A549 (cell line): ENCODE measurements around the gene IFNAR2. TPM values are rescaled to one million over a fixed set of nuclear protein-coding genes. Genes with fewer than 3 reads are reported as not detected.

Experiments
- ATAC-seq, 2 experiments: fragments of 200-7000 bp in 1 of 2; fragments of >200 bp in 1 of 2; cut with Nextera tagmentation in 1 of 2; cut with Tn5 transposase in 1 of 2; 3 replicates each; pipeline versions ENCODE4 v1.8.0 to v1.9.1; 2018 to 2020; ENCODE audit warnings: mild to moderate bottlenecking in 1 of 2, moderate library complexity in 1 of 2
- CTCF ChIA-PET: fragments of 300-600 bp; sonication (Branson Sonifier 250); formaldehyde crosslinking; extraction: SDS; loops from one replicate; lab custom pipeline; 2021; ENCODE audit warnings: antibody characterized with exemption, inconsistent platforms; lab: Yijun Ruan, JAX
- POLR2A ChIA-PET: fragments of 350-600 bp; formaldehyde crosslinking; extraction: SDS; loops from one replicate; lab custom pipeline; 2021; ENCODE audit warnings: antibody characterized with exemption, inconsistent platforms; lab: Yijun Ruan, JAX
- DNase-seq, 2 experiments: peaks; one replicate each; pipeline versions ENCODE4 v3.0.0 to v3.0.0-alpha.2; 2011 to 2016; ENCODE audit warnings: low read depth in 1 of 2, low spot score in 1 of 2
- FAIRE-seq: peaks from 2 replicates; lab custom pipeline; 2011; peaks lifted over from hg19 to GRCh38; lab: Jason Lieb, UNC
- H3K27ac ChIP-seq, 2 experiments: fragments of >200 bp; sonication (Bioruptor Twin); formaldehyde crosslinking; 3 replicates each; pipeline ENCODE4 v1.5.1; 2016 to 2017
- H3K4me1 ChIP-seq: fragments of >200 bp; sonication (Bioruptor Twin); formaldehyde crosslinking; 3 replicates; pipeline ENCODE4 v1.6.1; 2016
- H3K4me2 ChIP-seq: fragments of >200 bp; sonication (Bioruptor Twin); formaldehyde crosslinking; 3 replicates; pipeline ENCODE4 v1.6.1; 2016
- H3K4me3 ChIP-seq: fragments of >200 bp; sonication (Bioruptor Twin); formaldehyde crosslinking; 3 replicates; pipeline ENCODE4 v1.5.1; 2016
- H3K9me3 ChIP-seq: fragments of >200 bp; sonication (Bioruptor Twin); formaldehyde crosslinking; 3 replicates; pipeline ENCODE4 v1.6.1; 2016
- CBX8 ChIP-seq: fragments of 200-600 bp; sonication (generic); IDR thresholded peaks from 2 replicates; pipeline ENCODE4 v1.6.1; 2016
- CEBPB ChIP-seq, 2 experiments: fragments of >200 bp in 1 of 2; sonication (Bioruptor Twin) in 1 of 2; formaldehyde crosslinking in 1 of 2; IDR thresholded peaks; 2 replicates each; pipeline ENCODE4 v1.6.1; 2012 to 2016
- CHD4 ChIP-seq: fragments of 200-600 bp; sonication (generic); IDR thresholded peaks from 2 replicates; pipeline ENCODE4 v1.6.1; 2016; ENCODE audit warnings: antibody characterized with exemption, mild to moderate bottlenecking, borderline replicate concordance
- EHF ChIP-seq: fragments of 250-450 bp; sonication (Bioruptor Pico); IDR thresholded peaks from 2 replicates; pipeline ENCODE4 v1.5.0; 2020; ENCODE audit warnings: mild to moderate bottlenecking
- EHMT2 ChIP-seq: fragments of 200-600 bp; sonication (generic); IDR thresholded peaks from 2 replicates; pipeline ENCODE4 v1.6.1; 2016; ENCODE audit warnings: antibody characterized with exemption, low read depth, mild to moderate bottlenecking, moderate library complexity
- ELK1 ChIP-seq: fragments of 150-350 bp; IDR thresholded peaks from 2 replicates; pipeline ENCODE4 v1.6.1; 2014; ENCODE audit warnings: low read depth, mild to moderate bottlenecking, low read length
- FOSB ChIP-seq: fragments of 250-450 bp; sonication (Bioruptor Pico); IDR thresholded peaks from 2 replicates; pipeline ENCODE4 v1.5.0; 2020; ENCODE audit warnings: mild to moderate bottlenecking, moderate library complexity
- FOSL2 ChIP-seq, 2 experiments: fragments of 450-650 bp in 1 of 2; fragments of >200 bp in 1 of 2; sonication (Bioruptor Twin) in 1 of 2; formaldehyde crosslinking; IDR thresholded peaks; 2 replicates each; pipeline versions ENCODE4 v1.5.0 to v1.6.1; 2016 to 2020; ENCODE audit warnings: mild to moderate bottlenecking in 1 of 2, moderate library complexity in 1 of 2
- GATA3 ChIP-seq: IDR thresholded peaks from 2 replicates; pipeline ENCODE4 v1.6.1; 2012; ENCODE audit warnings: borderline replicate concordance
- HDAC2 ChIP-seq: fragments of 200-600 bp; sonication (generic); IDR thresholded peaks from 2 replicates; pipeline ENCODE4 v1.6.1; 2016
- HOXB13 ChIP-seq: fragments of 250-450 bp; sonication (Bioruptor Pico); IDR thresholded peaks from 2 replicates; pipeline ENCODE4 v1.5.0; 2020; ENCODE audit warnings: low read depth, mild to moderate bottlenecking, moderate library complexity
- JUNB ChIP-seq: fragments of >200 bp; sonication (Bioruptor Twin); formaldehyde crosslinking; IDR thresholded peaks from 2 replicates; pipeline ENCODE4 v1.6.1; 2016
- KDM5A ChIP-seq: fragments of 200-600 bp; sonication (generic); IDR thresholded peaks from 2 replicates; pipeline ENCODE4 v1.6.1; 2016; ENCODE audit warnings: antibody characterized with exemption, mild to moderate bottlenecking
- MAX ChIP-seq: IDR thresholded peaks from 2 replicates; pipeline ENCODE4 v1.6.1; 2012
- MAZ ChIP-seq: fragments of 150-350 bp; IDR thresholded peaks from 2 replicates; pipeline ENCODE4 v1.6.1; 2014; ENCODE audit warnings: antibody characterized with exemption, low read depth, low read length, borderline replicate concordance
- NFE2L2 ChIP-seq: fragments of 150-350 bp; conservative IDR thresholded peaks from 2 replicates; pipeline ENCODE4 v1.6.1; 2014; ENCODE audit warnings: low read length
- NPAS2 ChIP-seq: fragments of 250-450 bp; sonication (Bioruptor Pico); IDR thresholded peaks from 2 replicates; pipeline ENCODE4 v1.8.0; 2022; ENCODE audit warnings: mild to moderate bottlenecking, moderate library complexity, borderline replicate concordance
- PHF8 ChIP-seq: fragments of 200-600 bp; sonication (generic); IDR thresholded peaks from 2 replicates; pipeline ENCODE4 v1.6.1; 2016; ENCODE audit warnings: low read depth, mild to moderate bottlenecking, antibody characterized with exemption, moderate library complexity, borderline replicate concordance
- POLR2AphosphoS2 ChIP-seq: conservative IDR thresholded peaks from 2 replicates; pipeline ENCODE4 v1.6.1; 2012; ENCODE audit warnings: low read length, improper control_type of control experiment, inconsistent platforms
- RAD21 ChIP-seq, 2 experiments: fragments of >200 bp in 1 of 2; sonication (Bioruptor Twin) in 1 of 2; formaldehyde crosslinking in 1 of 2; IDR thresholded peaks in 1 of 2; conservative IDR thresholded peaks in 1 of 2; 2 replicates in 1 of 2; 3 replicates in 1 of 2; pipeline ENCODE4 v1.6.1; 2012 to 2018; ENCODE audit warnings: inconsistent platforms in 1 of 2
- RCOR1 ChIP-seq: fragments of 150-350 bp; IDR thresholded peaks from 2 replicates; pipeline ENCODE4 v1.6.1; 2014; ENCODE audit warnings: antibody characterized with exemption, low read length, low read depth
- RFX5 ChIP-seq: fragments of 450-650 bp; IDR thresholded peaks from 2 replicates; pipeline ENCODE4 v1.7.1; 2014; ENCODE audit warnings: antibody characterized with exemption, mild to moderate bottlenecking, moderate library complexity
- SMC3 ChIP-seq: fragments of >200 bp; sonication (Bioruptor Twin); formaldehyde crosslinking; IDR thresholded peaks from 3 replicates; pipeline ENCODE4 v1.6.1; 2018; ENCODE audit warnings: inconsistent platforms
- TFCP2L1 ChIP-seq: fragments of 250-450 bp; sonication (Bioruptor Pico); IDR thresholded peaks from 2 replicates; pipeline ENCODE4 v1.5.0; 2021; ENCODE audit warnings: mild to moderate bottlenecking
- ZC3H11A ChIP-seq: fragments of 450-650 bp; IDR thresholded peaks from 2 replicates; pipeline ENCODE4 v1.6.1; 2014; ENCODE audit warnings: antibody characterized with exemption, mild to moderate bottlenecking
- WGBS: methylation state at CpG from one replicate; pipeline ENCODE4 v1.1.6; 2017; ENCODE audit errors: missing lambda C conversion rate; 5-methylcytosine and 5-hydroxymethylcytosine counted together
- polyA plus RNA-seq, 4 experiments: library from polyadenylated mRNA; depleted of rRNA in 3 of 4; stranded (reverse); fragments of >200 nt; fragmentation: RNase III in 1 of 4; extraction: RNeasy Plus Mini Kit Qiagen cat#74134 plus additional on column Dnase treatment in 1 of 4; gene quantifications; 2 replicates in 3 of 4; 3 replicates in 1 of 4; pipeline ENCODE4 v1.2.3, GENCODE V29; 2011 to 2017
- TF ChIP-seq, protein P1 (sequence below): IDR thresholded peaks from 2 replicates; pipeline ENCODE4 v1.6.1; 2012
- TF ChIP-seq, protein P2 (sequence below): fragments of 200-600 bp; sonication (generic); IDR thresholded peaks from 2 replicates; pipeline ENCODE4 v1.6.1; 2016; ENCODE audit warnings: antibody characterized with exemption, mild to moderate bottlenecking, moderate library complexity
- TF ChIP-seq, protein P3 (sequence below): IDR thresholded peaks from 2 replicates; pipeline ENCODE4 v1.6.1; 2012; ENCODE audit warnings: low read depth, borderline replicate concordance
- TF ChIP-seq, protein P4 (sequence below): fragments of 250-450 bp; sonication (Bioruptor Pico); IDR thresholded peaks from 2 replicates; pipeline ENCODE4 v1.5.0; 2020; ENCODE audit warnings: low read depth, mild to moderate bottlenecking, moderate library complexity

Gene IFNAR2
- polyA plus RNA-seq, 2 of the 4 experiments (the other 2 are of a cell fraction) = 10.1 to 40.5 TPM

- WGBS = 89% methylated on average over 1 of the region's 1 CpG
- no peak overlapping the region for H3K4me2 ChIP-seq
- ChIA-PET POLR2A (interaction anchor here (0.7 kb wide), 1 partner anchor 10 kb away, joined by 3 read pairs; no protein-coding TSS in a partner anchor), CTCF (no interaction called here)
- ATAC-seq (no peak), FAIRE-seq (no peak), DNase-seq (no peak)
- no peaks in the 10 kb centered on the region for H3K4me1 ChIP-seq
- 0 out of 3 replicates have a peak, but pooled peaks cover 2% of the 10 kb centered on the region for H3K9me3 ChIP-seq
- H3K4me3 ChIP-seq = no peak overlapping the region
- no peak overlapping the region for H3K27ac ChIP-seq
- TF ChIP-seq TFCP2L1 (no peak), GATA3 (no peak), RCOR1 (no peak), HDAC2 (no peak), ELK1 (no peak), MAZ (no peak), PHF8 (no peak), POLR2AphosphoS2 (no peak), ZC3H11A (no peak), CBX8 (no peak), FOSL2 (IDR thresholded peaks at IDR 0.05) (no peak), FOSL2 (CRISPR knock-in tag; IDR thresholded peaks at IDR 0.05) (no peak), NPAS2 (no peak), KDM5A (no peak), CHD4 (no peak), JUNB (no peak), NFE2L2 (no peak)
- TF ChIP-seq, protein P1, sequence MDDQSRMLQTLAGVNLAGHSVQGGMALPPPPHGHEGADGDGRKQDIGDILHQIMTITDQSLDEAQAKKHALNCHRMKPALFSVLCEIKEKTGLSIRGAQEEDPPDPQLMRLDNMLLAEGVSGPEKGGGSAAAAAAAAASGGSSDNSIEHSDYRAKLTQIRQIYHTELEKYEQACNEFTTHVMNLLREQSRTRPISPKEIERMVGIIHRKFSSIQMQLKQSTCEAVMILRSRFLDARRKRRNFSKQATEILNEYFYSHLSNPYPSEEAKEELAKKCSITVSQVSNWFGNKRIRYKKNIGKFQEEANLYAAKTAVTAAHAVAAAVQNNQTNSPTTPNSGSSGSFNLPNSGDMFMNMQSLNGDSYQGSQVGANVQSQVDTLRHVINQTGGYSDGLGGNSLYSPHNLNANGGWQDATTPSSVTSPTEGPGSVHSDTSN = no peak
- TF ChIP-seq, protein P2, sequence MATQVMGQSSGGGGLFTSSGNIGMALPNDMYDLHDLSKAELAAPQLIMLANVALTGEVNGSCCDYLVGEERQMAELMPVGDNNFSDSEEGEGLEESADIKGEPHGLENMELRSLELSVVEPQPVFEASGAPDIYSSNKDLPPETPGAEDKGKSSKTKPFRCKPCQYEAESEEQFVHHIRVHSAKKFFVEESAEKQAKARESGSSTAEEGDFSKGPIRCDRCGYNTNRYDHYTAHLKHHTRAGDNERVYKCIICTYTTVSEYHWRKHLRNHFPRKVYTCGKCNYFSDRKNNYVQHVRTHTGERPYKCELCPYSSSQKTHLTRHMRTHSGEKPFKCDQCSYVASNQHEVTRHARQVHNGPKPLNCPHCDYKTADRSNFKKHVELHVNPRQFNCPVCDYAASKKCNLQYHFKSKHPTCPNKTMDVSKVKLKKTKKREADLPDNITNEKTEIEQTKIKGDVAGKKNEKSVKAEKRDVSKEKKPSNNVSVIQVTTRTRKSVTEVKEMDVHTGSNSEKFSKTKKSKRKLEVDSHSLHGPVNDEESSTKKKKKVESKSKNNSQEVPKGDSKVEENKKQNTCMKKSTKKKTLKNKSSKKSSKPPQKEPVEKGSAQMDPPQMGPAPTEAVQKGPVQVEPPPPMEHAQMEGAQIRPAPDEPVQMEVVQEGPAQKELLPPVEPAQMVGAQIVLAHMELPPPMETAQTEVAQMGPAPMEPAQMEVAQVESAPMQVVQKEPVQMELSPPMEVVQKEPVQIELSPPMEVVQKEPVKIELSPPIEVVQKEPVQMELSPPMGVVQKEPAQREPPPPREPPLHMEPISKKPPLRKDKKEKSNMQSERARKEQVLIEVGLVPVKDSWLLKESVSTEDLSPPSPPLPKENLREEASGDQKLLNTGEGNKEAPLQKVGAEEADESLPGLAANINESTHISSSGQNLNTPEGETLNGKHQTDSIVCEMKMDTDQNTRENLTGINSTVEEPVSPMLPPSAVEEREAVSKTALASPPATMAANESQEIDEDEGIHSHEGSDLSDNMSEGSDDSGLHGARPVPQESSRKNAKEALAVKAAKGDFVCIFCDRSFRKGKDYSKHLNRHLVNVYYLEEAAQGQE = no peak
- TF ChIP-seq, protein P3, sequence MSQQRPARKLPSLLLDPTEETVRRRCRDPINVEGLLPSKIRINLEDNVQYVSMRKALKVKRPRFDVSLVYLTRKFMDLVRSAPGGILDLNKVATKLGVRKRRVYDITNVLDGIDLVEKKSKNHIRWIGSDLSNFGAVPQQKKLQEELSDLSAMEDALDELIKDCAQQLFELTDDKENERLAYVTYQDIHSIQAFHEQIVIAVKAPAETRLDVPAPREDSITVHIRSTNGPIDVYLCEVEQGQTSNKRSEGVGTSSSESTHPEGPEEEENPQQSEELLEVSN = no peak
These were observed 15.7 kb upstream of the IFNAR2 start for GRCh38 chr21:33214056-33214455.

GRCh38 chr21:33217138-33217520 lies 12.6 kb upstream of the IFNAR2 start:
- Histone ChIP-seq H3K4me2 (no peak overlapping the region), H3K4me3 (no peak overlapping the region), H3K4me1 (no peaks in the 10 kb centered on the region), H3K27ac (no peak overlapping the region), H3K9me3 (no peaks in the 10 kb centered on the region)
- TF ChIP-seq RFX5 (no peak), MAX (no peak), FOSB (CRISPR knock-in tag) (no peak), EHF (CRISPR knock-in tag) (no peak), GATA3 (no peak), EHMT2 (no peak), HOXB13 (no peak), CEBPB (IDR thresholded peaks at IDR 0.05) (no peak), RAD21 (conservative IDR thresholded peaks at IDR 0.05 in 1 of 2, IDR thresholded peaks at IDR 0.05 in 1 of 2) (no peak), SMC3 (no peak), JUNB (no peak), TFCP2L1 (no peak)
- TF ChIP-seq, protein P4, sequence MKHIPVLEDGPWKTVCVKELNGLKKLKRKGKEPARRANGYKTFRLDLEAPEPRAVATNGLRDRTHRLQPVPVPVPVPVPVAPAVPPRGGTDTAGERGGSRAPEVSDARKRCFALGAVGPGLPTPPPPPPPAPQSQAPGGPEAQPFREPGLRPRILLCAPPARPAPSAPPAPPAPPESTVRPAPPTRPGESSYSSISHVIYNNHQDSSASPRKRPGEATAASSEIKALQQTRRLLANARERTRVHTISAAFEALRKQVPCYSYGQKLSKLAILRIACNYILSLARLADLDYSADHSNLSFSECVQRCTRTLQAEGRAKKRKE (CRISPR knock-in tag) = no peak
- WGBS = 72% methylated on average over 2 of the region's 2 CpGs
- FAIRE-seq (no peak), DNase-seq (no peak), ATAC-seq (no peak)
- ChIA-PET CTCF (interaction anchor here (0.6 to 0.7 kb wide), 3 partner anchors 19 to 144 kb away, joined by 3 read pairs; no protein-coding TSS in a partner anchor), POLR2A (no interaction called here)
